Gastroesophageal sphincter (tissue), 4 donors: Measurements from ENCODE around the gene SPEG. TPM values are rescaled to one million over a fixed set of nuclear protein-coding genes. Genes with fewer than 3 reads are reported as not detected.

Experiments used
- ATAC-seq: fragments of 150-250 bp; one replicate; pipeline ENCODE4 v1.9.1; 2016; ENCODE audit warnings: mild to moderate bottlenecking, moderate library complexity
- H3K27ac ChIP-seq, 4 donors: fragments of 200-600 bp; sonication (generic) in 3 of 4; 1 replicate in 3 of 4; 2 replicates in 1 of 4; pipeline ENCODE4 v1.5.1; 2016 to 2019
- H3K27me3 ChIP-seq: fragments of 200-600 bp; sonication (generic); one replicate; pipeline ENCODE4 v1.5.1; 2019
- H3K36me3 ChIP-seq, 2 donors: fragments of 200-600 bp; sonication (generic); one replicate each; pipeline ENCODE4 v1.5.1; 2019; ENCODE audit warnings: control low read depth in 1 of 2
- H3K4me1 ChIP-seq, 3 donors: fragments of 200-600 bp; sonication (generic); 1 replicate in 2 of 3; 2 replicates in 1 of 3; pipeline ENCODE4 v1.5.1; 2016 to 2019; ENCODE audit warnings: control low read depth in 2 of 3
- H3K4me3 ChIP-seq, 2 donors: fragments of 200-600 bp; sonication (generic); one replicate each; pipeline ENCODE4 v1.5.1; 2019; ENCODE audit warnings: mild to moderate bottlenecking in 1 of 2, moderate library complexity in 1 of 2
- H3K9me3 ChIP-seq, 3 donors: fragments of 200-600 bp; sonication (generic); one replicate each; pipeline ENCODE4 v1.5.1; 2017 to 2019; ENCODE audit warnings: control low read depth in 2 of 3
- EP300 ChIP-seq: sonication (generic); formaldehyde crosslinking; IDR thresholded peaks from one replicate; pipeline ENCODE4 v1.6.1; 2017; ENCODE audit warnings: antibody characterized with exemption, mild to moderate bottlenecking
- POLR2A ChIP-seq, 2 donors: fragments of 450-650 bp; IDR thresholded peaks; one replicate each; pipeline ENCODE4 v1.6.1; 2017; ENCODE audit warnings: antibody characterized with exemption in 2 of 2, mild to moderate bottlenecking in 2 of 2, moderate library complexity in 1 of 2
- POLR2AphosphoS5 ChIP-seq: sonication (generic); formaldehyde crosslinking; IDR thresholded peaks from one replicate; pipeline ENCODE4 v1.6.1; 2017; ENCODE audit warnings: antibody characterized with exemption
- WGBS, 2 donors: methylation state at CpG; one replicate each; pipeline ENCODE4 v1.1.5; 2018; ENCODE audit warnings: low coverage in 1 of 2; 5-methylcytosine and 5-hydroxymethylcytosine counted together
- total RNA-seq, 4 donors: library from RNA; depleted of rRNA; stranded (reverse); fragments of >200 nt; gene quantifications; one replicate each; pipeline ENCODE4 v1.1.0, GENCODE V29; 2016
- TF ChIP-seq, protein P1 (sequence below), 4 experiments: fragments of 200-600 bp in 2 of 4; fragments of 450-650 bp in 2 of 4; sonication (generic) in 1 of 4; IDR thresholded peaks; one replicate each; pipeline ENCODE4 v1.5.1; 2017 to 2019; ENCODE audit warnings: antibody characterized with exemption in 4 of 4, mild to moderate bottlenecking in 2 of 4, moderate library complexity in 2 of 4

The SPEG gene
- total RNA-seq, 4 donors from 2014 or later = 90.2 to 307 (median 214) TPM

DNA sequence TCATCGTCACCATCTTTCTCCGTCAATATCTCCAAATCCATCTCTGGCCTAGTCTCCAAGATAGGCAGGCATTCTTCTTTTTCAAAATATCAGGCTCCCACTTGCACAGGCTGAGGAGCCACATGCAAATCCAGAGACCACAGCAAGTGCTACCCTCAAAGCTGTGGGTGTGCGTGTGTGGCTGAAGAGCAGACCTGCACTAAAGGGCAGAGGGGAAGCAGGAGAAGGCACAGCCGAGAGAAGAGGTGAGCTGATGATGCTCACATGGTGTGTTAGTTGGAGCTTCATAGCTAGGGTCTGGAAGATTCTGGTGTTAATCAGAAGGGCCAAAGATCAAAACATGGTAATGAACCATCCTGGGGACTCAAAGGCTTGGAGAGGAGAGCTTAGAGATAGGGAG lies 3.8 kb downstream of the SPEG start:
- H3K9me3 ChIP-seq = no peaks in the 10 kb centered on the region
- no peak for ATAC-seq
- H3K4me1 ChIP-seq = peaks cover 7 to 94% (median 28%) of the 10 kb centered on the region in 3 donors
- H3K4me3 ChIP-seq = no peak overlapping the region
- peak overlapping the region; percentile 93 to 99 (median 98) for H3K27ac ChIP-seq
- 83 to 87% methylated on average over 2 to 4 of the region's 4 CpGs for WGBS, 2 donors
- H3K27me3 ChIP-seq = peaks cover 30% of the 10 kb centered on the region
- no peak for TF ChIP-seq POLR2A (IDR thresholded peaks at IDR 0.05)
- no peaks in the 10 kb centered on the region for H3K36me3 ChIP-seq

DNA sequence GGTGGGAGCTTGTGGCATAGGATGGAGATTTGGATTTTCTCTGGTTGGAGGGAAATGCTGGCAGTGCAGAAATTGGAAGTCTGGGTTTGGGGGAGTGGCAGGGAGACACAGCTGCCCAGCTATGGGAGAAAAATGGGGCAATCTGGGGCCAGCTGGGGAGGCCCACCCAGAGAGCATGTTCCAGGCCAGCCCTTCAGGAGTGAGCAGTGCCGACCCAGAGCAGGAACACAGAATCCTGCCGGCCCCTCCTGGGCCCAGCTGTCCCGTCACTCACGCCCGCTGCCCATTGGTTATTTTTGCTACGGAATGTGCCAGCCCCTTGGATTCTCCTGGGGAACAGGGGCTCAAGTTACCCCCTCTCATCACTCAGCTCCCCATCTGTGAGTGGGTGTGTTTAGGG lies 4.9 kb downstream of the SPEG start:
- H3K36me3 ChIP-seq = no peaks in the 10 kb centered on the region
- H3K27me3 ChIP-seq = peaks cover 29% of the 10 kb centered on the region
- 40% methylated on average over 1 of the region's 6 CpGs; no CpG with 5 or more reads in 1 of the 2 donors for WGBS, 2 donors
- no peak for TF ChIP-seq POLR2AphosphoS5
- no peak for TF ChIP-seq EP300
- no peak for TF ChIP-seq POLR2A (IDR thresholded peaks at IDR 0.05)
- TF ChIP-seq, protein P1, sequence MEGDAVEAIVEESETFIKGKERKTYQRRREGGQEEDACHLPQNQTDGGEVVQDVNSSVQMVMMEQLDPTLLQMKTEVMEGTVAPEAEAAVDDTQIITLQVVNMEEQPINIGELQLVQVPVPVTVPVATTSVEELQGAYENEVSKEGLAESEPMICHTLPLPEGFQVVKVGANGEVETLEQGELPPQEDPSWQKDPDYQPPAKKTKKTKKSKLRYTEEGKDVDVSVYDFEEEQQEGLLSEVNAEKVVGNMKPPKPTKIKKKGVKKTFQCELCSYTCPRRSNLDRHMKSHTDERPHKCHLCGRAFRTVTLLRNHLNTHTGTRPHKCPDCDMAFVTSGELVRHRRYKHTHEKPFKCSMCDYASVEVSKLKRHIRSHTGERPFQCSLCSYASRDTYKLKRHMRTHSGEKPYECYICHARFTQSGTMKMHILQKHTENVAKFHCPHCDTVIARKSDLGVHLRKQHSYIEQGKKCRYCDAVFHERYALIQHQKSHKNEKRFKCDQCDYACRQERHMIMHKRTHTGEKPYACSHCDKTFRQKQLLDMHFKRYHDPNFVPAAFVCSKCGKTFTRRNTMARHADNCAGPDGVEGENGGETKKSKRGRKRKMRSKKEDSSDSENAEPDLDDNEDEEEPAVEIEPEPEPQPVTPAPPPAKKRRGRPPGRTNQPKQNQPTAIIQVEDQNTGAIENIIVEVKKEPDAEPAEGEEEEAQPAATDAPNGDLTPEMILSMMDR (IDR thresholded peaks at IDR 0.05) = no peak
- peaks cover 7 to 97% (median 28%) of the 10 kb centered on the region in 3 donors for H3K4me1 ChIP-seq
- peak overlapping the region; percentile 93 to 99 (median 98) for H3K27ac ChIP-seq
- no peaks in the 10 kb centered on the region for H3K9me3 ChIP-seq
- H3K4me3 ChIP-seq = no peak overlapping the region
- no peak for ATAC-seq

DNA sequence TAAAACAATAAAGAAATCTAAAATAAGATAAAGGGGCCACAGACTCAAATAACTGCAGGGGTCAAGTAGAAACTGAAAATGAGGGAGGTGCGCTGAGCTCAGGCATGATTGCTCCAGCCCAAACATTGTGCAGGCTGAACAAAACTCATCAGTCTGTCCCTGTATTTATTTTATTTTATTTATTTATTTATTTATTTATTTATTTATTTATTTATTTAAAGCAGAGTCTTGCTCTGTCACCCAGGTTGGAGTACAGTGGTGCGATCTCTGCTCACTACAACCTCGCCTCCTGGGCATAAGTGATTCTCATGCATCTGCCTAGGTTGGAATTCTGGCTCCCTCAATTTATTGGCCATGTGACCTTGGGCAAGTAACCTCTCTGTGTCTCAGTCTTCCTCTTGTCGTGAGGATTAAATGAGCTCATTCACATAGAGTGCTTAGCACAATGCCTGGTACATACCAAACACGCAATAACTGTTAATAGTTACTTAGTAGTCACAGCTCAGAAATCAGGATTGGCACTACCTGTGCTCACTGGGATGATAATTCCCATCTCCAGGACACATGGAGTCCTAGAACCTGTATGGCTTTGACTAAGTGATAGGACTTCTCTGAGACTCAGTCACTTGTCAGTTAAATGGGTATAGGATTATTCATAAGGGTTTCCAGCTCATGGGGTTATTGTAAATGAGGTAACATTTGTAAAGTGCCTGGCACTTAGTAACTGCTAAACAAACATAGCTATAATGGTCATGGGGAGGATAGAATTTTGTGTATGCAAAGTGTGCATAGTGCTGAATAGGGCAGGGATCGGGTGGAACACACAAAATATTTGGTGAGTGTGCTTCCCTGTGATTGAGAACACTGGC lies 6.0 kb downstream of the SPEG start:
- Histone ChIP-seq H3K36me3 (no peaks in the 10 kb centered on the region), H3K4me3 (peak overlapping the region in 1 of 2 donors; percentile 84), H3K27ac (peak overlapping the region; percentile 93 to 99 (median 98)), H3K27me3 (peaks cover 18% of the 10 kb centered on the region), H3K4me1 (peaks cover 7 to 97% (median 18%) of the 10 kb centered on the region in 3 donors), H3K9me3 (no peaks in the 10 kb centered on the region)
- 82 to 86% methylated on average over 2 to 6 of the region's 6 CpGs for WGBS, 2 donors
- no peak for ATAC-seq
- TF ChIP-seq, protein P1 (IDR thresholded peaks at IDR 0.05) = no peak
- TF ChIP-seq POLR2AphosphoS5 = peak; percentile 42

DNA sequence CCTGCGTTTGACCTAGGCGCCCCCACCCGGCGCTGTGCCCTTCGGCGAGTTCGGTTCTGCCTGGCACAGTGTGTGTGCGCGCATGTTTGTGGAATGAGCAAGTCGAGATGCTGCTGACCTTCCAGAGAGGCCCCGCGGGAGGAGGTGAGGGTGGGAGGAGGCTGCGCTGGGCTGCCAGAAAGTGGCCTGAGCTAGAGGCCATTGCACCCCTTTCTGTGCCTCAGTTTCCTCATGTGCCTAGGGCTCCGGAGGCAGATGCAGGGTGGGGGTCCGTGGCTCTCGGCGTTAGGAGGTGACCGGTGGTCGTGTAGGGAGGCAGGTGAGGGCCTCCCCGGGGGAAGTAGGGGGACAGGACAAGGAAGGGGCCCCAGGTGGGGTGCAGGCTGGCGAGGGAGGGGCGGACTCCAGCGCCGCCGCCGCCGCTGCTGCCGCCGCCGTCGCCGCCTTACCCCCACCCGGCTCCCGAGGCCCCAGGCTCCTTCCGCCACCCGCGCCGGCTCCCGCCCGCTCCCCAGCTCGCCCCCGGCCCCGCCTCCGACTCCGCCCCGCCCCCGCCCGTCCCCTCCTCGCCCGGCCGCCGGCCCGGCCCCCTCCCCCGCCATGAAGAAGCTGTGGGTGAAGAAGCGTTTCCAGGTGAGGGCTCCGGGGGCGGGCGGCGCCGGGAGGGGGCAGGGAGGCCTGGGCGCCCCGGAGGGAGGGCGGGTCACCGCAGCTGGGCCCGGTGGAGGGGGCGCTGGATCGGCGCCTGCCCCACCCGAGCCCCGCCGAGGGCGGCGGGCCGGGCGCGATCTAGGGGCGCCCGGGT lies 7.0 kb downstream of the SPEG start:
- H3K4me3 ChIP-seq = peak overlapping the region; percentile 84 to 91
- peak overlapping the region; percentile 93 to 99 (median 98) for H3K27ac ChIP-seq
- TF ChIP-seq POLR2A (IDR thresholded peaks at IDR 0.05) (peak; percentile 33 to 54), POLR2AphosphoS5 (peak; percentile 73), EP300 (no peak)
- TF ChIP-seq, protein P1 (IDR thresholded peaks at IDR 0.05) = no peak
- WGBS, 2 donors = 10% methylated on average over 9 of the region's 78 CpGs; no CpG with 5 or more reads in 1 of the 2 donors
- H3K36me3 ChIP-seq = no peaks in the 10 kb centered on the region
- H3K4me1 ChIP-seq = peaks cover 0 to 97% (median 8%) of the 10 kb centered on the region in 3 donors
- ATAC-seq = peak; percentile 69
- peaks cover 14% of the 10 kb centered on the region for H3K27me3 ChIP-seq
- H3K9me3 ChIP-seq = no peaks in the 10 kb centered on the region

DNA sequence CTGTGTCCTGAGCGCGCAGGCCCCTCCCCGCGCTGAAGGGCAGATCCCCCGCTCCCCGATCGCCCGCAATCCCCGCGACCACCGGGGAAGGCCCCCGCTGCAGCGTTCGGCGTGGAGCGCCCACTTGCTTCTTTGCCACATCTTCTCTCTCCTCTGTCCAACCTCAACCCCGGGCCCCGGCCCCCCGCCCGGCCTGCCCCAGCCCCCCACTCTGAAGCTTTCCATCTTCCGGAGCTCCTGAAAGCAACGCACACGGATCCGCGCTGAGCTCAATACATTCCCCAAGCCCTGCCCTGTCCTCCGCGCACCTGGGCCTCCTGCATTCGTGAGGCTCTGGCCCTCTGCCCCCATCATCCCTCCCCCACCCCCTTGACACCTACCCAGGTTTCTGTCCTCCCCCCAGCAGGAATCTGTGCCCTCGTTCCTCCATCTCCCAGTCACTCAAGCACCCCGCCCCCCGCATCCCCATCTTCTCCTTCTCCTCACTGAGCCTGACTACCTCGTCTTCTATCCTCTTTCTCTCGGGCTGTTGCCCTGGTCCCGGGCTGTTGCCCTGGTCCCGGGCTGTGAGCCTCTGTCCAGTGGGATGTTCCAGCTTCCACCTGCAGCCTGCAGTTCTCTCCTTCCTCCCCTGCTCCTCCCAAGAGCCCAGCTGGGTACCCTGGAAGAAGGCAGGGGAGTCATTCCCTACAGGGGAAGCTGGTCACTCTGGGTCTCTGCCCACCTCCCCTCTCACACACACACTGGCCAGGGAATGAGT lies 7.8 kb downstream of the SPEG start:
- WGBS, 2 donors = 0 to 4% methylated on average over 9 to 11 of the region's 35 CpGs
- TF ChIP-seq POLR2AphosphoS5 = no peak
- TF ChIP-seq, protein P1 (IDR thresholded peaks at IDR 0.05) = no peak
- TF ChIP-seq EP300 = no peak
- no peak for TF ChIP-seq POLR2A (IDR thresholded peaks at IDR 0.05)
- H3K36me3 ChIP-seq = no peaks in the 10 kb centered on the region
- no peak for ATAC-seq
- peak overlapping the region; percentile 93 to 99 (median 98) for H3K27ac ChIP-seq
- peaks cover 0 to 97% (median 3%) of the 10 kb centered on the region in 3 donors for H3K4me1 ChIP-seq
- peaks cover 18% of the 10 kb centered on the region for H3K27me3 ChIP-seq
- H3K4me3 ChIP-seq = peak overlapping the region; percentile 84 to 91
- no peaks in the 10 kb centered on the region for H3K9me3 ChIP-seq
